Calu3 (cell line): ENCODE results near the gene CDK1. TPM values are rescaled to one million over a fixed set of nuclear protein-coding genes. Genes with fewer than 3 reads are reported as not detected.

Experiments used
- BruUV-seq: library from RNA; stranded (reverse); fragments of 400-500 nt; replicated peaks from 2 replicates; lab custom pipeline; 2021; lab: Mats Ljungman, UMichigan
- CTCF ChIA-PET: fragments of 300-600 bp; sonication (Branson Sonifier 250); formaldehyde crosslinking; loops from one replicate; lab custom pipeline; 2022; ENCODE audit warnings: antibody characterized with exemption; lab: Charles Lee
- DNase-seq: peaks from one replicate; pipeline ENCODE4 v3.0.0; 2022
- H3K27ac Mint-ChIP-seq: one replicate; pipeline ENCODE4 v1.8.0; 2022; ENCODE audit warnings: mixed read lengths; ENCODE audit not compliant: unreplicated experiment
- H3K27me3 Mint-ChIP-seq: one replicate; pipeline ENCODE4 v1.8.0; 2022; ENCODE audit warnings: mixed read lengths; ENCODE audit not compliant: unreplicated experiment
- H3K36me3 Mint-ChIP-seq: one replicate; pipeline ENCODE4 v1.8.0; 2022; ENCODE audit warnings: mild to moderate bottlenecking, moderate library complexity, mixed read lengths; ENCODE audit not compliant: insufficient read depth, unreplicated experiment
- H3K4me1 Mint-ChIP-seq: one replicate; pipeline ENCODE4 v1.8.0; 2022; ENCODE audit warnings: mild to moderate bottlenecking, low read depth, mixed read lengths; ENCODE audit not compliant: unreplicated experiment
- H3K4me3 Mint-ChIP-seq: one replicate; pipeline ENCODE4 v1.8.0; 2022; ENCODE audit warnings: mild to moderate bottlenecking, low read depth, moderate library complexity, mixed read lengths; ENCODE audit not compliant: unreplicated experiment
- H3K9me3 Mint-ChIP-seq: one replicate; pipeline ENCODE4 v1.8.0; 2022; ENCODE audit warnings: low read depth, mixed read lengths; ENCODE audit not compliant: unreplicated experiment
- intact Hi-C: fragments of 100-400 bp; cut with micrococcal nuclease; formaldehyde crosslinking; loops from one replicate; pipeline ENCODE4 v1.10.0; 2022; ENCODE audit not compliant: unreplicated experiment
- total RNA-seq: library from RNA; stranded (reverse); gene quantifications from 2 replicates; pipeline ENCODE4 v1.2.3, GENCODE V29; 2022
- TF ChIP-seq, protein P1 (sequence below): fragments of 200-600 bp; IDR thresholded peaks from one replicate; pipeline ENCODE4 v1.8.0; 2022; ENCODE audit warnings: antibody characterized with exemption; ENCODE audit not compliant: unreplicated experiment

Gene CDK1
- total RNA-seq, 1 experiment from 2014 or later: 140 TPM

DNA sequence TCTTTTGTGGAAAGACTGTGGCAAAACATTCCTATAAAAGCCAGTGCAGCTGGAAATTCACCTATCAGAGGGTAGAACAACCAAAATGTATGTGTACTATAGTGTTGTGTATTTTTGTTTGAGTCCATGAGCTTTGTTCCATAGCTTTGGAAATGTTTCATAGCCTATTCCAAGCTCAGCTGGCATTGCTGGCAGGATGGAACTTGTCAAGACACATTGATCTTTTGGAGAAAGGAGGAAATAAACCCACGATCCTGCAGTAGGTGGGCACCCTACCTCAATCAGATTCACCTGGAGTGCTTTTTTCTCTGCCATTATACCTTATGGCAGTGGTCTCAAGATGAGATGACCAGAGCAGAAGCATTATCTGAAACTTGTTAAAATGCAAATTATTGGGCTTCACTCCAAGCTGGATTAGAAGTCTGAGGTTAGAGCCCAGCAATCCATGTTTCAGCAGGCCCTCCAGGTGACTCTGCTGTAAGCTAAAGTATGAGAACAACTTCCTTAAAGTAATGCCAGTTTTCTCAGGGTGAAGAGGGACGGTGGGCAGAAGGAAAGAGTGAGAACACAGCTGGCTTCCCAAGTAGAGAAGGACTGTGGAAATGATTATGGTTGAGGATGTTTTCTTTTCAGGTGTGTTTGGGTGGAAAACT lies 30.3 kb upstream of the CDK1 start:
- H3K4me3 Mint-ChIP-seq: no peak overlapping the region
- no peaks in the 10 kb centered on the region for H3K36me3 Mint-ChIP-seq
- no peak overlapping the region for H3K27ac Mint-ChIP-seq
- DNase-seq: no peak
- CTCF ChIA-PET: interaction anchor here (0.6 to 0.8 kb wide), 2 partner anchors 10 to 1156 kb away, joined by 3 to 4 read pairs; no protein-coding TSS in a partner anchor
- intact Hi-C loops: no loop called here
- BruUV-seq: no TSS peak
- H3K9me3 Mint-ChIP-seq: no peaks in the 10 kb centered on the region
- H3K4me1 Mint-ChIP-seq: no peaks in the 10 kb centered on the region
- H3K27me3 Mint-ChIP-seq: no peaks in the 10 kb centered on the region
- TF ChIP-seq, protein P1, sequence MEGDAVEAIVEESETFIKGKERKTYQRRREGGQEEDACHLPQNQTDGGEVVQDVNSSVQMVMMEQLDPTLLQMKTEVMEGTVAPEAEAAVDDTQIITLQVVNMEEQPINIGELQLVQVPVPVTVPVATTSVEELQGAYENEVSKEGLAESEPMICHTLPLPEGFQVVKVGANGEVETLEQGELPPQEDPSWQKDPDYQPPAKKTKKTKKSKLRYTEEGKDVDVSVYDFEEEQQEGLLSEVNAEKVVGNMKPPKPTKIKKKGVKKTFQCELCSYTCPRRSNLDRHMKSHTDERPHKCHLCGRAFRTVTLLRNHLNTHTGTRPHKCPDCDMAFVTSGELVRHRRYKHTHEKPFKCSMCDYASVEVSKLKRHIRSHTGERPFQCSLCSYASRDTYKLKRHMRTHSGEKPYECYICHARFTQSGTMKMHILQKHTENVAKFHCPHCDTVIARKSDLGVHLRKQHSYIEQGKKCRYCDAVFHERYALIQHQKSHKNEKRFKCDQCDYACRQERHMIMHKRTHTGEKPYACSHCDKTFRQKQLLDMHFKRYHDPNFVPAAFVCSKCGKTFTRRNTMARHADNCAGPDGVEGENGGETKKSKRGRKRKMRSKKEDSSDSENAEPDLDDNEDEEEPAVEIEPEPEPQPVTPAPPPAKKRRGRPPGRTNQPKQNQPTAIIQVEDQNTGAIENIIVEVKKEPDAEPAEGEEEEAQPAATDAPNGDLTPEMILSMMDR: no peak

- H3K27ac Mint-ChIP-seq: no peak overlapping the region
- DNase-seq: no peak
- no peaks in the 10 kb centered on the region for H3K36me3 Mint-ChIP-seq
- H3K4me1 Mint-ChIP-seq: peaks cover 9% of the 10 kb centered on the region
- TF ChIP-seq, protein P1: no peak
- intact Hi-C loops: no loop called here
- no peaks in the 10 kb centered on the region for H3K27me3 Mint-ChIP-seq
- CTCF ChIA-PET: no interaction called here
- no TSS peak for BruUV-seq
- H3K9me3 Mint-ChIP-seq: no peaks in the 10 kb centered on the region
- no peak overlapping the region for H3K4me3 Mint-ChIP-seq
These were observed 25.1 kb upstream of the CDK1 start for GRCh38 chr10:60753152-60753551.

- Mint-ChIP-seq H3K27me3 (no peaks in the 10 kb centered on the region), H3K36me3 (no peaks in the 10 kb centered on the region), H3K27ac (no peak overlapping the region), H3K4me3 (no peak overlapping the region), H3K4me1 (peaks cover 9% of the 10 kb centered on the region), H3K9me3 (no peaks in the 10 kb centered on the region)
- TF ChIP-seq, protein P1: no peak
- CTCF ChIA-PET: no interaction called here
- intact Hi-C loops: no loop called here
- no peak for DNase-seq
- BruUV-seq: no TSS peak
These were observed 24.5 kb upstream of the CDK1 start for GRCh38 chr10:60753817-60754216.

DNA sequence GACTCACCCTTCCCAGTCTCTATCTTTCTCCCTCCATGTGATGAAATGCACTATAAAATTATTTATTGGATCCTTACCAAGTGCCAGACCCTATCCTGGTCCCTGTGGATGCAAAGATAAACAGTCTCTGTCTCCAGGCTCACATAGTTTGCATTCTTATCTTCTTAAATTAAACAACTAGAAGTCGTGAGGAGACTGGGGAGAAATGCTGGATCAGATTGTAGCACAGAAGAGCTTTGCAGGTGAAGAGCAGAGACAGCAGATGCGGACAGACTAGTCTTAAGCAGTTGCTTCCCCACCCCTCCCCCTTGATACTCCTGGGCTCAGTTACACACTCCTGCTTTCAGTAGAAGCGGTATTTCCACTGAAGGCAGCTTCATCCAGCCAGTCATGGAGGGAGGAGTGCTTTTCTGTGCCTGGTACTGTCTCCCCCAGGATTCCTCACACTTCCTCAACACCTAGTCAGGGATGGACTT lies 20.8 kb upstream of the CDK1 start:
- TF ChIP-seq, protein P1: no peak
- H3K36me3 Mint-ChIP-seq: no peaks in the 10 kb centered on the region
- no peak overlapping the region for H3K27ac Mint-ChIP-seq
- no peak for DNase-seq
- H3K9me3 Mint-ChIP-seq: no peaks in the 10 kb centered on the region
- H3K27me3 Mint-ChIP-seq: no peaks in the 10 kb centered on the region
- no peak overlapping the region for H3K4me3 Mint-ChIP-seq
- CTCF ChIA-PET: interaction anchor here (1.1 kb wide), 1 partner anchor 10 kb away, joined by 4 read pairs; no protein-coding TSS in a partner anchor
- no TSS peak for BruUV-seq
- H3K4me1 Mint-ChIP-seq: peaks cover 9% of the 10 kb centered on the region
- intact Hi-C loops: no loop called here
